CD4-positive, alpha-beta T cell treated with Interleukin-6 for 4 hours (primary cell): ENCODE results near the gene VAC14.

Experiments used
- DNase-seq: peaks from one replicate; pipeline ENCODE4 v3.0.0-alpha.2; 2020; ENCODE audit warnings: mixed read lengths

Gene VAC14

DNA sequence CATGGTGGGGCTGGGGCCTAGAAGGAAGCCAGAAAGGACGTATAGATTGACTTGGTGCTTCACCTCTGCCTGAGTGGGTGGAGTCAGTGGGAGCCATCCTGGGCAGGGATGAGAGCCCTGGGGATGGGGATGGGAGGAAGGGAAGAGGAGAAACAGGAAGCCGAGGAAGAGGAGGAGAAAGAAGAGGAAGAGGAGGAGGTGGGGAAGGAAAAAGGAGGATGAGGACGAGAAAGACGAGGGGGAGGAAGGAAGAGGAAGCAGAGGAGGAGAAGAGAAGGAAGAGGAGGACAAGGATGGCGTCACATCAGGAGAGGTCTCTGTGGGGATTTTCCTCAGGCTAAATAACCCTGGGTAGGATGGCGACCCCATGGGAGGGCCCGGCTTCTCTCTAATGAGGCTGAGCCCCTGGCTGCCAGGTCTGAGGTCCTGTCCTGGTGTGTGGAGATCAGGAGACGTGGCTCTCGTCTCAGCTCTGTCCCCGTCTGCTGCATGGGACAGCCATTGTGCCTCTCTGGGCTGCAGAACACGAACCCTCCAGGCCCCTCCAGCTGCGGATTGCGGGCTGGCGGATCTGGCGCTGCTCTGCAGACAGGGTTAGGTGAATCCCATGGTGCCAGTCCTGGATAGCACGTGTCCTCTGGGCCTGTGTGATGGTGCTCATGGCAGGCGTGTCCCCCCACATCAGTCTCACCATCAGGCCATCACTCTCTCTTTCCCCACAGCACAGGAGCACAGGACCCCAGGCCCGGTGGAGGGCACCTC lies 79.6 kb downstream of the VAC14 start:
- no peak for DNase-seq

DNA sequence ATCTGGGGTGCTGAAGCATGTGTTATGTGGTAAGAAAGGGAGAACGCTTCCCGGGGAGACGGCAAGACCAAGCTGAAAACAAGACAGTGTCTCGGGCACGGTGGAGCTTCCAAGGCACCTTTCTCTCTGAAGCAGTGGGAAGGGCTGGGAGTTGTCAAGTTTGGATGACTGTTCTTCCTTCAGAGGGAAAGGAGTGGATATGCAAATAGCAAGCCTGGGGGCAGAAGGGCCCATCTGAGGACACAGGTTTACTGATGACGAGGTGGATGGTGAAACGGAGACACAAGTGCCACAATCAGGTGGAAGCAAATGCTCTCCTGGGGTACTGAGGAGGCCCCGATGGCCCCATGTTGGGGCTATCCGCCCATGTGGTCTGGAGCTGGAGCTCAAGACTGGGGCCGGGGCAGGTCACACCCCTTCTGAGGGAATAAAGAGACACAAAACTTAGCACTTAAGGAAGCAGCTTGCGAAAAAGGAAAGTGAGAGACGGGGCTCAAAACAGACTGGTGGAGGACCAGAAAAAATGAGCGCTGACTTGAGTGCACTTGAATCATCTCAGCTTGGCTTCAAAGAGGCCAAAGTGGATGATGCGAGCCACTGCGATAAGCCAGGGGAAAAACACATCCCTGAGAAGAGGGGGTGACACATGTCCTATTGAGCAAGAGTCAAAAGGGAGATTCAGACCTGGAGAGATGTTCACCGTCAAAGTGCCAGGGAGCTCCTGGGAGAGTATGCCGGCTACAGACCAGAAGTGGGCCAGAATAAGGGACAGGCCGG lies 80.3 kb downstream of the VAC14 start:
- DNase-seq: no peak

DNA sequence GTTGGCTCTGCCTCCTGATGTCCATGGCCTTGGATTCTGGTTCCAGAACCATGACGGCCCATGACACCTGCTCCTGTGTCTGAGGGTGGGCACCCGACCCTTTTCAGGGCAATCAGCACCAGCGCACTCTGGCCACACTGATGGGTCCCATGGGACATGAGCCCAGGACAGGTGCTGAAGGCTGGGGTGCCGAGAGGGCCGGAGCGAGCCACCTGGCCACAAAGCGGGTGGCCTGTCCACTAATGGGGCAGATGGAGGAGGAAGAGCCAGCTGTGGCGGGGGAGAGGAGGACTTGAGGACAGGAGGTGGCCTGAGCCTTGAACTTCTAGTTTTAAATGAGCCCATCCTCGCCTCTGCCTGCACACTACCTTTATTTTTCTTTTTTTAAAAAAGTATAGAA lies 83.9 kb downstream of the VAC14 start:
- DNase-seq: no peak

DNA sequence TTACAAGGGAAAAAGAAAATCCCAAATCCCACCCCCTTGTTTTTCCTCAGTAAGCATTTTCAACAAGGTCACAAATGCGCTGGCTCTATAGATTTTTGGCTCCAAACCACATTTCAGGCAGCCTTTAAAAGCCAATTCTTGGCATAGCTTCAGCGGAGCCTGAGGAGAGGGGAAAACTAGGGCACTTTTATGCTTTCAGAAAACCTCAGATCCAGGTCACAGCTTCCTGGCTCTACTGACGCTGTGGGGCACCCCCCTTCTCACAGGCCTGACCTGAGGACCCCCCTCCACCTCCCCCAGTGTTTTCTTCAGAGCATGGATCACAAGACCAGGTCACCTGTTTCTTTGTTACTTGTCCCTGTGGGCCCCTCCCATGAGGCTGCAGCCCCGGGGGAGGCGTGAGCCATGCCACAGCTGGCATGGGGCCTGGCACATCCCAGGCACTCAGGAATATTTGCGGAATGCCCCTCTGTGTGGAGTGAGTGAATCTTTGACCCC lies 85.0 kb downstream of the VAC14 start:
- no peak for DNase-seq

DNA sequence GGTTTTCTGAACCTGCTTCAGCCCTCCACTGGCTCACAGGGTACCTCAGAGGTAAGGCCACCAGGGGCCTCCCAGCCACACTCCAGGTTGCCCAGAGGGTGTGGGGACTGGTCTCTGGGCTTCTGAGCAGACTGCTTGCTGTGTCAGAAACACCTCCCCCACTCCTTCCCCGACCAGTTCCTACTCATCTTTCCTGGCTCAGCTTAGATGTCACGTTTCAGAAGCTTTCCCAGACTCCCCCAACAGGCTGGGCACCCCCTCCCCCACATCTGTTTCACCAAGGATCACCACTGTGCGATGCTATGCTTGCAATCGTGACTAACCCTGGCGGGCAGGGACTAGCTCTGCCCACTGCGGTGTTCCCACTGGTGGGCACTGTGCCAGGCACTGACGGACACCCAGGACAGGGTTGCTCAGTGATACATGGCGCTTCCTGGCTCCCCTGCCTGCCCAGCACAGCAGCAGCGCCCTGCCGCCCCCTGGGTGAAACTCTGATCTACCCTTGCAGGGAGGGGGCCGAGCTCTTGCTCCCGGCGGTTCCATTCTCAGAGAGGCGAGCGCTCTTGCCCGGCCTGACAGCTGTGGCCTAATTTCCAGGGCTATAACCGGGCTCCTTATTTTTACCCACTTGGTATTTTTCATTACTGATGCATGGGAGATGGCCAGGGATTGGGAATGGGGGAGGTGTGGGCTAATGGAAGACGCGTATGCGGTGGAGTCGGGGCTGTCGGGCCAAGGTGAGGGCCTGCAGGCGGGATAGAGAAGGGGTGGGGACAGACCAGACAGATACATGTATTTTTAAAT lies 85.7 kb downstream of the VAC14 start:
- no peak for DNase-seq

DNA sequence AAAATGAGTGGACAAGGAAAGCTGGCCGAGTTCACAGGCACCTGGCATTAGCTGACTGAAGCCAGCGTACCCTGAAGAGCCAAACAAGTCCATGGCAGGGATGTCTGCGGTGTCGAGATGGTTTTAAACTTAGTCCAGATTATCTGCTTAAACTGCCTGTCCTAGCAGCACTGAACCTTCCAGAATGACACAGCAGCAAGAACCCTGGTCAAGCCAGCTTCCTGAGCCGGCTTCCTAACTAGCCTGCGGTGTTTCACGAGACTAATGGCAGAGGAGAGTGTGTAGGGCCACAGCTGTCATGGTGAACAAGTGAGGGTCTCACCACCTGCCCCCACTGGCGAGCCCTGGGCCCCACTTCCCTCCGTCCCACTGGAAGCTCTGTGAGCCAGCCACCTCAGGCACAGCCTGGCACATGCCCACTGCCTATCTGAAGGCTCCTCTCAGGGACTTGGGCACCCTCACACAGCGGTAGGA lies 86.3 kb downstream of the VAC14 start:
- no peak for DNase-seq

DNA sequence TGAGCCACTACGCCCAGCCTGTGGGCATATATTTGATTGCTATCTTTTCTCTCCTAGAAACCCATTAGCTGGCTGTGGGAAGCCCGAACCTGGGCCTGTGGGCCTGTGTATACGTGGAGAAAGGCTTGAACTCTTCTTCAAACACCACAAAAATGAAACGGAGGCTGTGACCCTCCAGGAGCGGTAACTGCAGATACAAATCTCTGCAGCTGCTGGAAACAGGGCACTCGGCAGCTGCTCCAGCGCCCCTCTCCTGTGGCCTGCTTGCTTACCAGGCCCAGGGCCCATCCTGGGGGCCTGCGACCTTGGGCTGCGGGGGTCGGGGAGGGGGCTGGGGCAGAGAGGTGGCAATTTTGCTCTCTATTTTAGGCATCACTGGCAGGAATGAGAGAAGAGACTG lies 87.1 kb downstream of the VAC14 start:
- no peak for DNase-seq

DNA sequence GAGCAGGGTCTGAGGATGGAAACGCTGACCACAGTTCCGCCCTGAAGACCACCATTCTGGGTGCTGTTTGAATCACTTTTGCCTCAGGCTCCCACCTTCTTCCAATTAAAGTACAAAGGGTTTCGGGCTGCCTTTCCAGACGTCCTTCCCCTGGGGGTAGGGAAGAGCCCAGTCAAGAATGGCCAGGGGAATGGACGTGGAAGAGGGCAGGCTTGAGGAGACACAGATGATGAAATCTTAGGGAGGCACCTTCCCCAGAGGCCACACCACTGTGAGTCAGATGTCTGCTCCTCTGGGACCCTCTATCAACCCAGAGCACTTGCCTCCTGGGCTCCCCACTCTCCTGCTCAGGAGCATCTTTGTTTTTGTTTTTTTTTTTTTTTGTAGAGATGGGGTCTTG lies 87.6 kb downstream of the VAC14 start:
- no peak for DNase-seq

DNA sequence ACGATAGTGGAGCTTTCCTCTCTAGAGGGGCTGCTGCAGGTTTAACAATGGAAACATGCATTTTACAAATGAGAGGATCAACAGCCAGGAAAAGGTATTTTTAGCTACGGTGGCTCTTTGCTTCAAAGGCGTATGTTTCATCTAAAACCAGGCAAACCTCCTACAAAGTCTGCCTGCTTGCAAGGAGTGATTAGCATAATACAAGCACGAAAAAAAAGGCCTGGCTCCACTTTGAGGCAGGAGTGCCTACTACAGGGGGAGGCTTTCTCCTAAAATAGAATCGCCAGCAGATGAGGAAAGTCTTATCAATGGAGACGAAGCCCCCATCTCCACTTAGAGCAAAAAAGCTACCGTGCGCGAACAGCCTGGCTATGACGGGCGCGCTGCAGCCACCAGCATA lies 88.0 kb downstream of the VAC14 start:
- DNase-seq: no peak

DNA sequence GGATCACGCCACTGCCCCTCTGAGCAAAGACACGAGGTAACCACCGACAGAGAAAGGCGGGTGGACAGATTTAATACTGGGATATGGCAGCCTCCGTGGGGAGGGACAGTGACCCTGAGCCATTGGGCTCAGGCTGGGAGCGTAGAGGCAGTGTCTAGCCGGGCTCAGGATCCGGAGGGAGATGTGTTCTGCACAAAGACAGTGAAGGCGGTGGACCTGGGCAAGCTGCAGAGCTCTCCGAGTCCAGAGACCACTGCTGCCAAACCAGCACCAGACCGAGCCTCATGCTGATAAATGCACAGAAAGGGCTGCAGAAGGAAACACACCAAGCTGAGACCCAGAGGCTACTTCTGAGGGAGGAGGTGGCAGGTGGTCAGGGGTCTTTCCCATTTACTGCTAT lies 88.6 kb downstream of the VAC14 start:
- no peak for DNase-seq

DNA sequence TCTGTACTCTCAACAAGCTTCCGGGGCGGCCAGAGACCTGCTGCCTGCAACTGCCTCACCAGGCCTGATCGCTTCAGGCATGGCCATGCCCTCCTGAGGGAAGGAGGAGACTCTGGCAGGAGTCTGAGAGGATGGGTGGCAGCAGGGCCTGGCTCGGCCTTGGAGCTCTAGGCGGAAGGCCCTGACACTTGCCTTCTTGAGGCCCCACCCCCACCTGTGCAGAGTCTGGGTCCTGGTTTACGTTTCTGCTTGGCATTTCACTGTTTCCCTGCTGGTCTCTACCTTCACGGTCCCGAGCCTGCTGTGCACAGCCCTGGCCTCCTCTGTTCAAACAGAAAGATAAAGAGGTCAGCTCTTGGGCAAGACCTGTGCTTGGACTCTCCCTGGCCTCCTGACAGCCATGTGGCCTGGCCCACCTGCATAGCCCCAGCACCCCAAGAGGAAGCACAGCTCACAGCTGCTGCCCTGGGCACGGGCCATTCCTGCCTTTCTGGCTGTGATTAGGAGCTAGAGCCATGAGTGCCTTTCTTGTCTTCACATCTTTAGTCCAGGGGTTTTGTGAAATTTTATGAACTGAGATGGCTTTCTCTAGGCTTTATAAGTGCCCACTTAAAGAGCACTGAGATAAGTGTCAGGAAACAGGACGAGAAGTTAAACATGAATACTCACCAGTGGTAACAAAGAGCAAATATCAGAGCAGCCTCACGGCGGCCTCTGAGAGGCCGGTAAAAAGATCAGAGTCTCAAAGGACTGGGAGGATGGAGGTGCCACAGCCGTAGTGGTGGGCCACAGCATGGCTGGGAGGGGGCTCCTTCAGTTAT lies 89.5 kb downstream of the VAC14 start:
- DNase-seq: no peak

DNA sequence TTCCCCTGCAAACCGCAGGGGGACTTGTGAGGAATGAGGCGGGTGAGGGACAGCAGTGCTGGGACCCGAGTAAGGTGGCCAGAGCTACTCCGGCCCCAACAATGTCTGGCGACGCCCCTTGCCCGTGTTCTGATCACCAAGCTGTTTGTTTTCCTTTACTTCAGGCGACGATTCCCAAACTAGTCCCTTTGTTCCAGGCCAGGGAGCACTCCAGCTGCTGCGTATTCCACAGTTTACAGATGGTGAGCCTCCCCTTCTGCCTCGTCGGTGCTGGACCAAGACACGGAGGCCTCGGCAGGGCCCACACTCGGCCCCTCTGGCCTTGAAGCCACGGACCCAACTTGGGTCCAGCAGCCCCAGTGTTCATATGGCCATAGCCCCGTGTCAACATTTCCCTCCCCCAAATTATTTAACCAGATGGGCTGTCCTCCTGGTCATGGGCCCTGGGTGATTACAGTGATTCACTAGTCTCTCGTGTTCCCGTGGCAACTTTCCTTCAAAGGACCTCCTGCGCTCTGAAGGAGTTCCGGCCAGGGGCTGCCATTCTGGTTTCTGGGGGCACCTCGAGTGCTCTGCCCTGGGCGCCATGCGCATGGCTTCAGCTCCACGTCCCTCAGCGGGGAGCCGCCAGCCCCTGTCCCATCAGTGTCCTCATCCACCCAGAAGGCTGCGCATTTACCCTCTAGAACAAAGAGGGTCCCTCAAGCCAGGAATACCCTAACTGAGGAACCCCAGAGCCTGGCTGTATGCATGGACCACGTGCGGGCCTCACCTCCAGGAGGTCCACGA lies 90.3 kb downstream of the VAC14 start:
- no peak for DNase-seq

DNA sequence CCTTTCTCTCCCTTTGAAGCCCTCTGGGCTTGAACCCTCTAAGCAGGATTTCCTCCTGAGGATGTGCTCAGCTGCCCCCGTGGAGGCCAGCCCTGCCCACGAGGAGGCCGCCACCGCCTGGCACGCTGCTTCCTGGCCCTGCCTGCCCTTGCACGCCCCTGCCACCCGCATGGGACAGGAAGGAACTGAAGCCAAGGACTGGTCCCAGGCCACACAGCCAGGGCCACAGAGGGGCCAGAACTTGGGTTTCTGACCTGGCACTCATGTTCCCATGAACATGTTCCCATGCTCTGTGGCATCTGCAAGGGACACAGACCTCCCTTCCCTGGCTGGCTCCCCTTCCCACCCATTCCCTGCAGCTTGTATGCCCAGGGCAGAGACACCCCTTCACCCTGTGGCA lies 91.0 kb downstream of the VAC14 start:
- no peak for DNase-seq

DNA sequence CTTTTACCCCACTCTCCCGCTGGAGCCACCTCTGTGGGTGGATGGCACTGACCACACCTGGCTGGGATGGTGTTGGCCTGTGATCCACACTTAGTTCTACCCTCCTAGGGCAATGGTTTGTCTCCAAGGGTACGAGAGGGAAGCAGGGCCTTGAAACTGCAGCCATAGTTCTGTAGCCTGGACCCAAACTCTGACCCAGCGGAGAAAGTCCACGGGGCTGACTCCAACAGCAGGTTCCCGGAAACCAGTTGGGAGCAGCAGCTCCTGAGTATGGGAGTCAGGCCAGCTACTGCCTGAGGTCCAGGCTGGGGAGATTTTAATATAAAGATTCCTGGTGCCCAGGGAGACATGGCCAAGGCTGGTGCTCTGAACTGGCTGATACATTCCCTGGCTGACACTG lies 91.5 kb downstream of the VAC14 start:
- no peak for DNase-seq

DNA sequence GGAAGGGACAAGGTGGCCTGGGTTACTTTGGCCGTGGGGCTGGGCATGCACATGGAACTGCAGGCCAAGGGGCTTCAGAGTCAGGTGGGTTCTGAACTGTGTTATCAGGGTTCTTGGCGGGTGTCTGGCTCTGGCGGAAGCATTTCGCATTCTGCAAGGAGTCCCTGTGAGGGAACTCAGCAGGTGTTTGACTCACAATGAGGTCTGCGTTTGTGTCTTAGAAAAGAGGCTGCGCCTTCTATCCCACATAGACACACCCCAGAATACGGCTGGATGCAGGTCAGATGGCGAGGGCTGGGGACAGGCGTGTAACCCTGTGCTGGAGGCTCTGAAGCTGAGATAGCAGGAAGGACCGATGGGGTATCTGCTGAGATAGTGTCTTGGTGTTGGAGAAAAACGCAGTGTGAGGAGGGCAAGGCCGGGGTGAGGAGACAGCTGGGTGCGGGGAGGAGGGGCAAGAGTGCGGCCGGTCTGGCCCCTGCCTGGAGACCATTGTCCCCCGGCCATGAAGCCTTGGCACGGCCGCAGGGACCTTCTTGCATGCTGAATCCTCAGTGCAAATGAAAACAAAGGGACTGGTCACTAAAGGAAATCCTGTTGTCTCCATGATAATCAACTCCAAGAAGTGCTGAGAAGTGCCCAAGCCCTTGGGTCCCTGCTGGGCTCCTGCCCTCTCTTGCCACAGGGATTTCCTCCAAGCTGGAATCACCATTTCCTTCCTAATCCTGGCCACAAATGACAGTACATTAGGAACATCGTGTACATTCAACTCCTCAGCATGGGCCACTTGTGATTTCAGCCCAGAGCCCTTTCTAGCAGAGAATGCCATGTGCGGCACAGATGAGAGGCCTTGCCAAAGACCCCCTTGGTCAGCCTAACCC lies 92.4 kb downstream of the VAC14 start:
- DNase-seq: no peak

DNA sequence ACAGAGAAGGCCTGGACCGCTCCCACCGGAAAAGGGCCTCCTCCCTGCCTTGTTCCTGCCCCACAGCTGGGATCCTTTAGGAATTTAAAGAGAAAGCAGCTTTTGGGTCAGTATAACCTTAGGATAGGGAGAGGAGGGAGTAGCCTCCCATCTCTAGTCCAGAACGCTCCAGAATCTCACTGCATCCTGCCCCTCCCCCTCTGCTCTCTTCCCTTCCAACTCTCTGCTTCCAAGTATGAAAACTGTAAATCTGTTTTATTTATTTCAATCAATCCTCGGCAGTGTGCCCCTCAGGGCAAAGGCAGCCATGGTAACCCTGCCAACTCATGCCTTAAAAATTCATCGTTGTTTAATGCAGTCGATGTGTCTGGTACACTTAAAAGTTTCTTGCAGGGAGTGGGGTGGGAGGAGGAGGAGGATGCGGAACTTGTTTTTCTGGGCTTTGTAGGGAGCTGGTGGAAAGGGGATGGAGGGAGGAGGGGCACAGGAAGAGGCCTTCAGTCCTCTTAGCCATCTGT lies 94.0 kb downstream of the VAC14 start:
- no peak for DNase-seq

DNA sequence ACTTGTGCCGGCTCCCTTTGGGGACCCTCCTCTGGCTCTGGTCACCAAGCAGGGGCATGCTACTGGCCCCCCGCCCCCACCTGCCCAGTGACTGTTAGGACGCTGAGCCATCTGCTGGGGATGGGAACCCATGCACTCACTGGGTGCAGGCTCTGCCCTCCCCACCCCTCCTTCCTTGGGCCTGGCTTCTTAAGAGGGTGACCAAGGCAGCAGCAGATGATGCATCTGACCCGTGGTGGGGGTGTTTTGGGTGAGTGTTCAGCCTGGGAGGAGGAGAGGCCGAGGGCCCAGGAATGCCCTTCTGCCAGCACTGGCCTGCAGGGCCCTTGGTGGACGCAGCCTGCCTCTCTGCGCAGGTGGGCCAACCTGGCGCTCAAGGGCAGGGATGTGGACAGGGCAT lies 95.9 kb downstream of the VAC14 start:
- no peak for DNase-seq

DNA sequence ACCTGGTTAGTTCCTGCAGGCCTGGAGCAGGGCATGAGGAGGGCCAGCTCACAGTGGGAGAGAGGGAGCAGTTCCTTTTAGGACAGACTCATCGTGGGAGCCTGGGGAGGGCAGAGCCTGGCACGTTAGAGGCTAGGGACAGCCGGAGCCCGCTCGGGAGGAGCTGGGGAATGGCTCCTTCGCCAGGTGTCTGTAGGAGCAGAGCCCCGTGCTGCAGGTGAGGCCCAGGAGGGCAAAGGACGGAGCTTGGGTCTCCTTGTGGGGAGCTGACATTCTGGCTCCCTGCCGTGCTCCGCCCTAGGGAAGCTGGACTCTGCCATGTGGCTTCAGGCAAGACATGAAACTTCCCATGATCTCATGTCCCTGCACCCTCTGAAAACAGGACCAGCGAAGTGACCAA lies 96.4 kb downstream of the VAC14 start:
- DNase-seq: no peak

DNA sequence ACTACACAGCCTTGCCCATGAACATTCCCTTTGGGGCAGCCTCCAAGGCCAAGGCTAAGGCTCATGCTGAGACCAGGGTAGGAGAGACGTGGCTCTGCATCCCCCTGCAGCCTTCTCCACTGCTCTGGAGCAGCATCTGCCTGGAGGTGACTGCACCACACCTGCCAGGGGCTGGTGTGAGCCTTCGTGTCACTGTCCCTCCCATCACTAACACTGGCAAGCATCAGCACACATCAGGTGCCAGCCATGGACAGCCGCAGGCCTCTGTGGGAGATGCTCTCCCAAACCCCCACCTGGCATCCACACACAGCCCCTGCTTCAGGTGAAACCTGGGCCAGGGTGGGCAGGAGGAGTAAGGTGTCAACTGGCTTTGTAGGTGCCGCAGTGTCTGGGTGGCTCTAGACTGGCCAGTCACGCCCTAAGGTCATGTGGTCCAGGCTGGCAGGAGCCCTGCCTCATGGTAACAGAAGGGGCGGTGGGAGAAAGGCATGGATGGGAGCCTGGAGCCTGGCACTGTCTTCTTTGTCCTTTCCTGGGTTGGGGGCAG lies 97.0 kb downstream of the VAC14 start:
- no peak for DNase-seq
